ENCODE measurements around the gene PIEZO2.

DNA sequence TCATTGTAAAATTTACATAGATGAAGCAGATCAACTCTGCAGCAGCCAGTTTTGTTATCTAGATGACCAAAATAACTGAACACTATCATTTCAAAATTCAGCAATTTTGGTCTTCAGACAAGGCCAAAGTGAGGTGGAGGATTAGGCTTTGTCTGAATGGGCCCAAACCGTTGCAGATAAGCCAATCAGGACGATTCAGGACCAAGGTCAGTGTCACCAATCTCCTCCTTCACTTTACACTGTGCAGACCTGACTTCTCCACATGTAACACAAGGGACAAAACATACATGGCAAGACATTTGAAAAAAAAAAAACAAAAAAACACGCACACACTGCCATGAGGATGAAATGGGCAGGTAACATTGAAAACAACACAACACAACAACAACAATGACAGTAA, 412.4 kb downstream of the PIEZO2 start:
- no peak for TF ChIP-seq REST (IDR thresholded peaks at IDR 0.05; ENCODE audit: borderline replicate concordance)
- TF ChIP-seq, protein P1, sequence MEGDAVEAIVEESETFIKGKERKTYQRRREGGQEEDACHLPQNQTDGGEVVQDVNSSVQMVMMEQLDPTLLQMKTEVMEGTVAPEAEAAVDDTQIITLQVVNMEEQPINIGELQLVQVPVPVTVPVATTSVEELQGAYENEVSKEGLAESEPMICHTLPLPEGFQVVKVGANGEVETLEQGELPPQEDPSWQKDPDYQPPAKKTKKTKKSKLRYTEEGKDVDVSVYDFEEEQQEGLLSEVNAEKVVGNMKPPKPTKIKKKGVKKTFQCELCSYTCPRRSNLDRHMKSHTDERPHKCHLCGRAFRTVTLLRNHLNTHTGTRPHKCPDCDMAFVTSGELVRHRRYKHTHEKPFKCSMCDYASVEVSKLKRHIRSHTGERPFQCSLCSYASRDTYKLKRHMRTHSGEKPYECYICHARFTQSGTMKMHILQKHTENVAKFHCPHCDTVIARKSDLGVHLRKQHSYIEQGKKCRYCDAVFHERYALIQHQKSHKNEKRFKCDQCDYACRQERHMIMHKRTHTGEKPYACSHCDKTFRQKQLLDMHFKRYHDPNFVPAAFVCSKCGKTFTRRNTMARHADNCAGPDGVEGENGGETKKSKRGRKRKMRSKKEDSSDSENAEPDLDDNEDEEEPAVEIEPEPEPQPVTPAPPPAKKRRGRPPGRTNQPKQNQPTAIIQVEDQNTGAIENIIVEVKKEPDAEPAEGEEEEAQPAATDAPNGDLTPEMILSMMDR (IDR thresholded peaks at IDR 0.05; ENCODE audit: poor library complexity, severe bottlenecking) = no peak
- no peak for TF ChIP-seq MXI1 (conservative IDR thresholded peaks at IDR 0.05; ENCODE audit: poor library complexity, severe bottlenecking)
- TF ChIP-seq EZH2 (IDR thresholded peaks at IDR 0.05; ENCODE audit: borderline replicate concordance, insufficient read depth, low read length, poor library complexity, severe bottlenecking) = no peak
- no peak for TF ChIP-seq TAF1 (IDR thresholded peaks at IDR 0.05; ENCODE audit: low read depth)
- TF ChIP-seq POLR2AphosphoS5 (IDR thresholded peaks at IDR 0.05) = no peak
- TF ChIP-seq RAD21 (conservative IDR thresholded peaks at IDR 0.05) = no peak
